Neural progenitor cell (in vitro differentiated cells): ENCODE data around the gene ALX3. TPM values are rescaled to one million over a fixed set of nuclear protein-coding genes. Genes with fewer than 3 reads are reported as not detected.

Experiments
- DNase-seq: peaks from one replicate; pipeline ENCODE4 v3.0.0-alpha.2; 2016; ENCODE audit warnings: low spot score
- H2AFZ ChIP-seq: fragments of 200-600 bp; sonication (generic); replicated peaks from 2 replicates; pipeline ENCODE4 v1.6.1; 2016; ENCODE audit warnings: antibody characterized with exemption
- H3F3A ChIP-seq: fragments of 200-600 bp; sonication (generic); 2 replicates; pipeline ENCODE4 v1.6.1; 2016; ENCODE audit warnings: antibody characterized with exemption, low read depth
- H3K27ac ChIP-seq: fragments of 200-600 bp; sonication (generic); 2 replicates; pipeline ENCODE4 v1.5.1; 2016; ENCODE audit warnings: mild to moderate bottlenecking
- H3K27me3 ChIP-seq: fragments of 200-600 bp; sonication (generic); 2 replicates; pipeline ENCODE4 v1.6.1; 2016; ENCODE audit warnings: mild to moderate bottlenecking, moderate library complexity
- H3K36me3 ChIP-seq: fragments of 200-600 bp; sonication (generic); 2 replicates; pipeline ENCODE4 v1.5.1; 2016
- H3K4me1 ChIP-seq: fragments of 200-600 bp; sonication (generic); 2 replicates; pipeline ENCODE4 v1.6.1; 2016; ENCODE audit warnings: mixed run types
- H3K4me2 ChIP-seq: fragments of 200-600 bp; sonication (generic); 2 replicates; pipeline ENCODE4 v1.6.1; 2016
- H3K4me3 ChIP-seq: fragments of 200-600 bp; sonication (generic); 2 replicates; pipeline ENCODE4 v1.5.1; 2016
- H3K79me2 ChIP-seq: fragments of 200-600 bp; sonication (generic); 2 replicates; pipeline ENCODE4 v1.6.1; 2016; ENCODE audit warnings: low read depth
- H3K9ac ChIP-seq: fragments of 200-600 bp; sonication (generic); 2 replicates; pipeline ENCODE4 v1.6.1; 2016
- H3K9me3 ChIP-seq: fragments of 200-600 bp; sonication (generic); 2 replicates; pipeline ENCODE4 v1.5.1; 2016; ENCODE audit warnings: low read depth
- H4K20me1 ChIP-seq: fragments of 200-600 bp; sonication (generic); 2 replicates; pipeline ENCODE4 v1.6.1; 2016; ENCODE audit warnings: low read depth
- H3K27ac Mint-ChIP-seq: 3 replicates; pipeline ENCODE4 v1.8.0; 2021; ENCODE audit warnings: mixed read lengths
- H3K27me3 Mint-ChIP-seq: 2 replicates; pipeline ENCODE4 v1.8.0; 2022; ENCODE audit warnings: low read depth, mild to moderate bottlenecking, inconsistent platforms, moderate library complexity, mixed read lengths; ENCODE audit not compliant: insufficient read depth
- H3K36me3 Mint-ChIP-seq: 3 replicates; pipeline ENCODE4 v1.8.0; 2021; ENCODE audit warnings: mixed read lengths
- H3K4me1 Mint-ChIP-seq: 3 replicates; pipeline ENCODE4 v1.8.0; 2021; ENCODE audit warnings: mixed read lengths
- H3K4me3 Mint-ChIP-seq: 3 replicates; pipeline ENCODE4 v1.8.0; 2021; ENCODE audit warnings: mild to moderate bottlenecking, moderate library complexity, mixed read lengths
- H3K9me3 Mint-ChIP-seq: 3 replicates; pipeline ENCODE4 v1.8.0; 2020; ENCODE audit warnings: mixed read lengths
- CTCF ChIP-seq: fragments of 200-600 bp; sonication (generic); IDR thresholded peaks from 2 replicates; pipeline ENCODE4 v1.5.1; 2017; ENCODE audit warnings: antibody characterized with exemption, mild to moderate bottlenecking
- EZH2 ChIP-seq: fragments of 200-600 bp; sonication (generic); IDR thresholded peaks from 2 replicates; pipeline ENCODE4 v1.6.1; 2017; ENCODE audit warnings: antibody characterized with exemption, mild to moderate bottlenecking, moderate library complexity
- EZH2phosphoT487 ChIP-seq: fragments of 200-600 bp; sonication (generic); IDR thresholded peaks from 2 replicates; pipeline ENCODE4 v1.6.1; 2017; ENCODE audit warnings: antibody characterized with exemption
- total RNA-seq: library from RNA; depleted of rRNA; stranded (reverse); fragments of >200 nt; gene quantifications from 2 replicates; pipeline ENCODE4 v1.2.3, GENCODE V29; 2015; ENCODE audit warnings: low replicate concordance

The ALX3 gene
- total RNA-seq, 1 donor from 2014 or later: not detected

DNA sequence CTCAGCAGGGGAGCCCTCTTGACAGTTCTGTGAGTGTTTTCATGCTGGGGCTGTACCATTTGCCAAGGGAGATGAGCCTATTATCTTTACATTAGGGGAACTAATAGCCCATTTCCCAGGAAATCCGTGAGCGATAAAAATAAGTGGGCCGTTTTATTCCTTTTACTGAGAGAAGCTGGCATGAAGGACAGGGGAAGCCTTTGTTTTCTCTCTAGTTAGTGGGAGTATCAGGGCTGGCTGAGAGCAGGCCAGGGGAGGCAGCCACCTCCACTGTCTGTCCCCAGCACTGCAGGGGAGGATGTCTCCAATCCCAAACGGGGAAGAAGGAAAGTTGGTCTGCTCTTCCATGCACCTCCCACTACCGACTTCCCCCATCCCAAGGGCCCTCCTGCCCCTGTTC, 44.3 kb upstream of the ALX3 start:
- Histone ChIP-seq H3K36me3 (no peaks in the 10 kb centered on the region), H3K79me2 (no peaks in the 10 kb centered on the region), H4K20me1 (no peaks in the 10 kb centered on the region), H3K4me1 (no peaks in the 10 kb centered on the region), H3K9ac (no peak overlapping the region), H3K4me2 (no peak overlapping the region), H3K27me3 (no peaks in the 10 kb centered on the region), H2AFZ (no peak overlapping the region), H3K4me3 (no peak overlapping the region), H3K9me3 (no peaks in the 10 kb centered on the region), H3K27ac (no peak overlapping the region), H3F3A (no peaks in the 10 kb centered on the region)
- no peaks in the 10 kb centered on the region for H3K36me3 Mint-ChIP-seq
- H3K27me3 Mint-ChIP-seq: peaks cover 11% of the 10 kb centered on the region
- no peaks in the 10 kb centered on the region for H3K9me3 Mint-ChIP-seq
- no peak overlapping the region for H3K4me3 Mint-ChIP-seq
- peaks cover 3% of the 10 kb centered on the region for H3K4me1 Mint-ChIP-seq
- TF ChIP-seq CTCF (no peak), EZH2phosphoT487 (no peak), EZH2 (no peak)
- DNase-seq: no peak
- H3K27ac Mint-ChIP-seq: no peak overlapping the region

DNA sequence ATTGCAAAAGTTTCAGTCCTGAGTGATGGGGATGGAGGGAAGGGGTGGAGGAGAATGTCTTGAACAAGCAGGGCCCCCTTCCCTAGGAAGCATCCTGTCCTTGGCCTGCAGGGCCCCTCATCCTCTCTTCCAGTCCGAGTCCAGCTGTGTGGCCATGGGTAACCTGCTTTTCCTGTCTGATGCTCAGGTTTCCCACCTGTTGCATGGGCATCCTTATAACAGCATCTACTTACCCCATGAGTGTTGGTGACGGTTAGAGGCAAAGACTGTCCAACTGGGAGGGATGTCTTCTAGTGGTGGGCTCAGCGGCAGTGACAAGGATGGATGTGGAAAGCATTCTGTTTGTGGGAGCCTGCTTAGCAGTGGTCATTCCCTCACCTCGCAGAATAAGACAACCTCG, 43.7 kb upstream of the ALX3 start:
- Histone ChIP-seq H2AFZ (no peak overlapping the region), H3K27me3 (no peaks in the 10 kb centered on the region), H3K4me3 (no peak overlapping the region), H3K9ac (no peak overlapping the region), H3K79me2 (no peaks in the 10 kb centered on the region), H3F3A (no peaks in the 10 kb centered on the region), H3K4me1 (no peaks in the 10 kb centered on the region), H3K27ac (no peak overlapping the region), H3K36me3 (no peaks in the 10 kb centered on the region), H3K9me3 (no peaks in the 10 kb centered on the region), H4K20me1 (no peaks in the 10 kb centered on the region), H3K4me2 (no peak overlapping the region)
- H3K4me1 Mint-ChIP-seq: peaks cover 3% of the 10 kb centered on the region
- H3K27ac Mint-ChIP-seq: no peak overlapping the region
- no peaks in the 10 kb centered on the region for H3K9me3 Mint-ChIP-seq
- H3K4me3 Mint-ChIP-seq: no peak overlapping the region
- no peak for DNase-seq
- TF ChIP-seq EZH2phosphoT487 (no peak), EZH2 (no peak), CTCF (no peak)
- no peaks in the 10 kb centered on the region for H3K36me3 Mint-ChIP-seq
- H3K27me3 Mint-ChIP-seq: peaks cover 11% of the 10 kb centered on the region

DNA sequence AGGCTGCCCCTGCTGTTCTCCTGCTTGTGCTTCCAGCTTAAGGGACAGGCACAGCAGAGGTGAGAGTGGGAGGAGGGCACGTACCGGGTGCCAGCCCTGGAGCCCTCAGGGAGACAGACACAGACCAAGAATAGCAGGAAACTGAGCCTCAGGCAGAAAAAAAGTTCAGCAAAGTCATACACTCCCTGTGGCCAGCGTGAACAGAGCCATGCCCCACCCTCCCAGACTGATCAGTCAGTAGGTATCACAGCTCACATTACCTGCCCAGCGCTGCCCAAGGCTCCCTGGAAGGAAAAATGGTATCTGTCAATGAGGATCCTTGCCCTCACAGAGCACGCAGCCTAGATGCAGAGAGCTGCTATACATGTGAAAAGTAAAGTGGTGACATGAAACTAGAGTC, 43.1 kb upstream of the ALX3 start:
- no peaks in the 10 kb centered on the region for H3K27me3 ChIP-seq
- no peaks in the 10 kb centered on the region for H4K20me1 ChIP-seq
- no peak overlapping the region for H3K27ac ChIP-seq
- no peak overlapping the region for H3K4me3 ChIP-seq
- Mint-ChIP-seq H3K27me3 (peaks cover 11% of the 10 kb centered on the region), H3K9me3 (no peaks in the 10 kb centered on the region), H3K4me1 (peaks cover 3% of the 10 kb centered on the region), H3K36me3 (no peaks in the 10 kb centered on the region), H3K4me3 (no peak overlapping the region), H3K27ac (no peak overlapping the region)
- DNase-seq: no peak
- TF ChIP-seq EZH2 (no peak), EZH2phosphoT487 (no peak)
- no peaks in the 10 kb centered on the region for H3K79me2 ChIP-seq
- no peak overlapping the region for H3K9ac ChIP-seq
- no peaks in the 10 kb centered on the region for H3F3A ChIP-seq
- H3K9me3 ChIP-seq: no peaks in the 10 kb centered on the region
- H3K36me3 ChIP-seq: no peaks in the 10 kb centered on the region
- no peak overlapping the region for H3K4me2 ChIP-seq
- no peak overlapping the region for H2AFZ ChIP-seq
- no peaks in the 10 kb centered on the region for H3K4me1 ChIP-seq

DNA sequence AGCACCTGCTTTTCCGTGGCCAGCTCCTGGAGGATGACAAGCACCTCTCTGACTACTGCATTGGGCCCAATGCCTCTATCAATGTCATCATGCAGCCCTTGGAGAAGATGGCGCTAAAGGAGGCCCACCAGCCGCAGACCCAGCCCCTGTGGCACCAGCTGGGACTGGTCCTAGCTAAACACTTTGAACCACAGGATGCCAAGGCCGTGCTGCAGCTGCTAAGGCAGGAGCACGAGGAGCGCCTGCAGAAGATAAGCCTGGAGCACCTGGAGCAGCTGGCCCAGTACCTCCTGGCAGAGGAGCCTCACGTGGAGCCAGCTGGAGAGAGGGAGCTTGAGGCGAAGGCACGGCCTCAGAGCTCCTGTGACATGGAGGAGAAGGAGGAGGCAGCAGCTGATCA, 42.2 kb upstream of the ALX3 start:
- Mint-ChIP-seq H3K9me3 (no peaks in the 10 kb centered on the region), H3K4me1 (peaks cover 3% of the 10 kb centered on the region), H3K4me3 (no peak overlapping the region), H3K36me3 (no peaks in the 10 kb centered on the region), H3K27me3 (peaks cover 9% of the 10 kb centered on the region), H3K27ac (no peak overlapping the region)
- no peaks in the 10 kb centered on the region for H3F3A ChIP-seq
- H3K79me2 ChIP-seq: no peaks in the 10 kb centered on the region
- no peak overlapping the region for H3K27ac ChIP-seq
- no peak overlapping the region for H3K9ac ChIP-seq
- no peak for DNase-seq
- no peaks in the 10 kb centered on the region for H3K27me3 ChIP-seq
- no peaks in the 10 kb centered on the region for H3K36me3 ChIP-seq
- no peaks in the 10 kb centered on the region for H3K4me1 ChIP-seq
- H3K9me3 ChIP-seq: no peaks in the 10 kb centered on the region
- TF ChIP-seq EZH2phosphoT487 (no peak), EZH2 (no peak)
- H4K20me1 ChIP-seq: no peaks in the 10 kb centered on the region
- H2AFZ ChIP-seq: no peak overlapping the region
- H3K4me3 ChIP-seq: no peak overlapping the region
- no peak overlapping the region for H3K4me2 ChIP-seq
